ENCODE results near the gene FOXE1. TPM values are rescaled to one million over a fixed set of nuclear protein-coding genes. Genes with fewer than 3 reads are reported as not detected.

FOXE1 gene
- total RNA-seq: 0.05 and 0.07 TPM in 2 replicates

DNA sequence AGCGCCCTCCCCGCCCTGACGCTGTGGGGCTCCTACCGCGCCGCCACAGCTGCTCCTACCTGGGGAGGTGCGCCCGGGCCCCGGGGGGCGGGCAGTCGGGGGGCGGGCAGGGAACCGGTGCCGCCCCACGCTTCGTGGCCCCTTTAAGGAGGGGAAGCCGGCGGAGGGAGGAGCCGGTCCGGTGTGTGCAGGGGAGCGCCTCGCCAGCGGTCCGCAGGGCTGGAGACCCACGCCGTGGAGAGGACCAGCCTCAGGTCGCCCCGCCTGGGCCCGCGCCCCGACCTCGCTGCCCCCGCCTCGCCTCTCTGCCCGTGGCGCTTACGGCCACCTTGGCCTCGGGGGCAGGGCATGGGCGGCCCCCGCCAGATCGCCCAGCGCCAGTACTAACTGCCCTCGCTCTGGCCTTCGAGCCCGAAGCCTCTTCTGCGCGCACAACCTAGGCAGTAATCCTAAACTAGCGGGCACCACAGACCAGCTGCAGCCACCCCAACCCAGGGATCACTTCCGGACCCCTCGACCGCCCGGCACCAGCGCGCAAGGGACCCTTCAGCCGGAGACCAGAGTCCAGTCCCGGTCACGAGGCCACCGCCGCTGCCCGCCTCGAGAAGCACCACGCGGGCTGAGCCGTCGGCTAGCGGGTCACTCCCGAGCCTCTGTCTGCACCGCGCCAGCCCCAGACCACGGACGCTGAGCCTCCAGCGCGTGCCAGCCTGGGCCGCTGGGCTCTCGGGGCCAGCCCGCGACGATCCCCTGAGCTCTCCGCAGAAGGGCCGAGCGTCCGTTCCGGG is at the start of gene FOXE1:
Gene FOXE1 (plus strand): TSS at position 171 of the 788 bp plus-strand sequence. CDS start 689 bp downstream, outside the sequence.
- intact Hi-C loops (cut with micrococcal nuclease): loop anchor here (5.0 kb wide), 1 partner anchor 141 kb away; no protein-coding TSS in a partner anchor

DNA sequence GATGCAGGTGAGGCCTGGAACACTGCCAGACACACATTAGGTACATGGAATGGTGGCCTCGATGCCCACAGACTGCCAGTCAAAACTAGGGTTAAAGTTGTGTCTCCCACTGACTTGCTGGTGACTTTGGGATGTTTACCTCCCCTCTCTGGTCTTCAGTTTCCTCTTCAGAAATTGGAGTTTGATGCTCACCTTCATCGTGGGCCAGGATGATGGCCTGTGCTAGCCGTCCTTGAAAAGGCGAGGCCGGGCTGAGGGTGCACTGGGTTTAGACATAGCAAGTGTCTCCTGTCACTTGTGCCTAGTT is 49.0 kb upstream of the FOXE1 start:
- intact Hi-C loops (cut with micrococcal nuclease): loop anchor here (5.0 kb wide), 3 partner anchors 92 to 172 kb away; partner anchors contain the start of genes NCBP1, TSTD2 and XPA

GRCh38 chr9:97806721-97807120 is 46.3 kb upstream of the FOXE1 start:
- intact Hi-C loops (cut with micrococcal nuclease): no loop called here

- intact Hi-C loops (cut with micrococcal nuclease): no loop called here
These were observed 45.3 kb upstream of the FOXE1 start for GRCh38 chr9:97807681-97808080.

DNA sequence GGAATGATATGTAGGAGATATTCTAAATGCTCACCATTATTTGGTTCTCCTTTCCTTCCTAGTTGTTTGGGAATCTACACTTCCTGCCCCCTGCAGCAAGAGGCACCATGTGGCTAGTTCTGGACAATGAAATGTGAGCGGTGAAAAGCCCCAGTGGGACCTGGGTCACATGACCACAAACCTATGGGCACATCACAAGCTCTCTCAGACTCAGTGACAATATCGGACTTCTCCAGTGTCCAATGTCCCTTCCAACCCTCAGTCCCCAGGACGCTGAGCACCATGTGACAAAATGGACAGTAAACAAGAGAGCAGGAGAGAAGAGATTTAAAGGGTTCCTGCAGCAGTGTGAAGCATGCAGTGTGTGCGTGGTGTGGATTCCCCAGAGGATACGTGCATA is 44.6 kb upstream of the FOXE1 start:
- intact Hi-C loops (cut with micrococcal nuclease): no loop called here

- intact Hi-C loops (cut with micrococcal nuclease): no loop called here
These were observed 44.1 kb upstream of the FOXE1 start for GRCh38 chr9:97808972-97809371.

DNA sequence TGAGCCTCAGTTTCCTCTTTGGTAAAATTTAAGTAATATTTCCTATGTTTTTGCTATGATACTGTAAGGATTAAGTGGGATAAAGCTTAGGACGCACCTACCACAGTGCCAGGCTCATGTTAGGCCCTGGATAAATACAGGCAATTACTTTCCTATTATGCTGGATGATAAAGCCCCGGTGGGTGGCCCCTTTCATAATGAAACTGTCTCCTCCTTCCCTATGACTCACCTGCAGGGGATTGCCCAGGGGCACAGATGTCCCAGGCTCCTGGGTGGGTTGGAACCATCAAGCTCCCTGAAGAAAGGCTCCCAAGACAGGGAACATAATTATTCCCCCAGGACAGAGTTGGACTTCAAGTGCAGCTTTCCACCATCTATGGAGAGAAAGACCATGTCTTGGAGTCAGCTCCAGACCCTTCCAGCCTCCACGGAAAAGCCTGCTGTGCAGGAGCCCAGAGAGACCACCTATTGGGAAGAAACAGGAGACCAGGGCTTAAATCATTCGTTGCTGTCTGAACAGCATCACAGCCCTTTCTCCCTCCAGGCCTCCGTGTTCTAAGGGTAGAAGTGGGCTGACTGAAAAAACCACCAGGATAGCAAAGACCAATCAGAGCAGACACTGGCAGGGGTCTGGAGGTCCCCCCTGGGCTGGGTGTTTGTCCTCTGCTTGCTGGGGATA is 43.2 kb upstream of the FOXE1 start:
- intact Hi-C loops (cut with micrococcal nuclease): no loop called here

GRCh38 chr9:97811533-97812246 is 41.3 kb upstream of the FOXE1 start:
- intact Hi-C loops (cut with micrococcal nuclease): no loop called here

GRCh38 chr9:97812247-97812543 is 40.8 kb upstream of the FOXE1 start:
- intact Hi-C loops (cut with micrococcal nuclease): no loop called here

DNA sequence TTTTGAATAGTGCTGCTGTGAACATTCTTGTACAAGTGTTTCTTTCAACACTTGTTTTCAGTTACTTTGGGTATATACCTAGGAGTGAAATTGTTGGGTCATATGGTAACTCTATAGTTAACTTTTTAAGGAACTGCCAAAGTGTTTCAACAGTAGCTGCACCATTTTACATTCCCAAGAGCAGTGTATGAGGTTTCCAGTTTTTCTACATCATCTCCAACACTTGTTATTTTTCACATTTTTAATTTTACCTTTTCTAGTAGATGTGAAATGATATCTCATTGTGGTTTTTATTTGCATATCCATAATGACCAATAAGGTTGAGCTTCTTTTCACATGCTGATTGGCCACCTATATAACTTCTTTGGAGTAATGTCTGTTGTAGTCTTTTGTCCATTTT is 40.0 kb upstream of the FOXE1 start:
- intact Hi-C loops (cut with micrococcal nuclease): no loop called here

DNA sequence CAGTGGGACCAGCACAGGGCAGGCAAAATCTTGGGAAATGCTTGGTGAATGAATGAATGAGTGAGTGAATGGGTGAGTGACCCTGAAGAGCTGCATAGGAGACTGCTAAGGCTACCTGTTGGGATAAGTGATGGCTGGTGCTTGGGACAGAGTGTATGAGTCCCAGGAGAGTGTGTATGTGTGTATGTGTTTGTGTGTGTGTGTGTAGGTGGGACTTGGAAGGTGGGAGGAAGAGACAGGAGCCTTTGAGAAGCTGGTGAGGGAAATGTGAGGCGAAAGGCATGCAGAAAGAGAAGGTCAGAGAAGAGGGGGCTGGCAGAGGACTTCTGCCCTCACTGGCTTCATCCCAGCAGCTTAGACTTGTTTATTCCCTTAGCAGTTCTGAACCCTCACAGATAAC is 33.3 kb upstream of the FOXE1 start:
- intact Hi-C loops (cut with micrococcal nuclease): no loop called here

DNA sequence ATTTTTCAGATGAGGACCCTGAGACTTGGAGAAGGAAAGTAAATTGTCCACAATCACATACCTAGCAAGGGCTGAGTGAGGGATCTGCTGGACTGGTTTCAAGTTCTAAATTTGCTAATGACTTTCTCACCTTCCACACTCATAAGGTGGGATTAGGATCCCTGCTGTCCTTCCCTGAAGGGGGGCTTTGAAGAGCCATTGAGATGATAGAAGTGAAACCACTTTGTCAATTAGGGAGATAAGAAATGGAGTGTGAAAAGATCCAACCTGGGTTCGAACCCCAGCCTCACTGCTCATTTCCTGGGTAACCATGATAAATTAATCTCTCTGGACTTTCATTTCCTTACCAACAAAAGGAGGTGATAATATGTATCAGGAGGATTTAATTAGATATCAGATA is 32.7 kb upstream of the FOXE1 start:
- intact Hi-C loops (cut with micrococcal nuclease): no loop called here

DNA sequence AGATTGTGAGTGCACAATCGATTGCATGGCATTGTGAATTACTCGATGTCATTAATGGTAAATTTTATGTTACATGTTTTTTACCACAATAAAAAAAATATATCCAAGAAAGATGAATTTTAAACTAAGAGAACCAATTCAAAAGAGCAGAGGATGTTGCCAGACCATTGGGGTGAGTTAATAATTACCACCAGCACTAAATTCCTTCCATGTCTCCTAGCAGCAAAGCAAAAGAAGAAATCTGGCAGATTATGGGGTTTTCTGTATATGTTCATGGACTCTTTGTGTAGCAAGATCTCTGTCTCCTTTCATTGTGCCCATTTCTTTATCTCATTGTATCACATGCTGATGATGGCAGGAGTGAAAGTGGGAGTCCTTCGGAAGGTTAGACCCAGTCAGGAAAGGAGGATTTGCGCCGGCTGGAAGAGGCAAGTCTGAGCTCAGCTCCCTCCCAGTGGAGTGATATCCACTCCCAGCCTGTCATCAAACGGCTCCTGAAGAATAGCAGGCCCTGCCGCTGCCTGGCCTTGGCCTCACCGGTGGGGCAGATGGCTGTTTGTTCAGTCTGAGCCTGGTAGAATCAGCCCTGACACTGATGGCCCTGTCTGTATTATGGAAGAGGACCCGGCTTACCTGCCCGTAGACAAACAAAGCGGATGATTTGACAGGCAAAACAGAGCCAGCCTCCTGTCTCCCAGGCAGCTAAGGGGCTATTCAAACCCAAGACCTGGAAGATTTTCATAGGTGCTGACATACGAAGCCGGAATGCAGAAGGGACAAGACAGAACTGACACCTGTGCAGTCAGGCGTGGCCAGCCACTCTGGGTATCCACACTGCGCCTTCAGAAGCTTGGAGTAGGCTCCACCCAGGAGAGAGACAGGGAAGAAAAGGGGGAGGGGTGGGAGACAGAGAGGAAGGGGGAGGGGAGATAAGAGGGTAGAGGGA is 21.9 kb upstream of the FOXE1 start:
- intact Hi-C loops (cut with micrococcal nuclease): no loop called here

- intact Hi-C loops (cut with micrococcal nuclease): no loop called here
These were observed 21.0 kb upstream of the FOXE1 start for GRCh38 chr9:97831843-97832636.

- intact Hi-C loops (cut with micrococcal nuclease): no loop called here
These were observed 12.5 kb upstream of the FOXE1 start for GRCh38 chr9:97840521-97840920.

DNA sequence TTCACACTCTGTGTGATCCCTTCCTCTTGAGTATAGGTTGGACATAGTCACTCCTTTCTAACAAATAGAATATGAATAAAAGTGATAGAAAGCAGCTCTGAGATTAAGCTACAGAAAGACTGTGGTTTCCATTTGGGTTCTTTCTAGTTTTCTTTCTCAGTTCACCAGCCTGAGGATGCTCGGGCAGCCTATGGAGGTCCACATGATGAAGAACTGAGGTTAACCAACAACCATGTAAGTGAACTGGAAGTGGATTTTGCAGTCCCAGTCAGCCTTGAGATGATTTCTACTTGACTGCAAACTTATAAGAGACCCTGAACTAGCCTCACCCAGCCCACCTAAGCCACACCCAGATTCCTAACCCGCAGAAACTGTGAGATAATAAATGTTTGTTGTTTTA is 10.1 kb upstream of the FOXE1 start:
- intact Hi-C loops (cut with micrococcal nuclease): no loop called here

- intact Hi-C loops (cut with micrococcal nuclease): no loop called here
These were observed 7.9 kb upstream of the FOXE1 start for GRCh38 chr9:97845130-97845529.

- intact Hi-C loops (cut with micrococcal nuclease): no loop called here
These were observed 7.3 kb upstream of the FOXE1 start for GRCh38 chr9:97845763-97846162.

DNA sequence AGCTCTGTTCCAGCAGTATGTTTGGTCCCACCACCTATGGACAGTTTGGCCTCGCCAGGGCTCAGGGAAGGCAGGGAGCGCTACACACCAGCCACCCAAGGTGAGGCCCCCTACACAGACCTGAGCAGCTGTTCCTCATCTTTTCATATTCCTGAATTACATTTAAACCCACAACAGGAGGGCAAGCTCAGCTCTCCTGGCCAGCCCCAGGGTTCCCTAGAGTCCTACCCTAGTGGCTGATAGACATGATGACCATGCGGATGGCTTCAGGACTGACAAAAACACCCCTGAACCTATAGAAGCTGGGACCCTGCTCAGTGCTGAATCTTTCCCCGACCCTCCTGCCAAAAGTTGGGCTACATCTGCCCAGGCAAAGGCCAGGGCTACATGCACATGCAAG is 6.7 kb upstream of the FOXE1 start:
- intact Hi-C loops (cut with micrococcal nuclease): no loop called here

DNA sequence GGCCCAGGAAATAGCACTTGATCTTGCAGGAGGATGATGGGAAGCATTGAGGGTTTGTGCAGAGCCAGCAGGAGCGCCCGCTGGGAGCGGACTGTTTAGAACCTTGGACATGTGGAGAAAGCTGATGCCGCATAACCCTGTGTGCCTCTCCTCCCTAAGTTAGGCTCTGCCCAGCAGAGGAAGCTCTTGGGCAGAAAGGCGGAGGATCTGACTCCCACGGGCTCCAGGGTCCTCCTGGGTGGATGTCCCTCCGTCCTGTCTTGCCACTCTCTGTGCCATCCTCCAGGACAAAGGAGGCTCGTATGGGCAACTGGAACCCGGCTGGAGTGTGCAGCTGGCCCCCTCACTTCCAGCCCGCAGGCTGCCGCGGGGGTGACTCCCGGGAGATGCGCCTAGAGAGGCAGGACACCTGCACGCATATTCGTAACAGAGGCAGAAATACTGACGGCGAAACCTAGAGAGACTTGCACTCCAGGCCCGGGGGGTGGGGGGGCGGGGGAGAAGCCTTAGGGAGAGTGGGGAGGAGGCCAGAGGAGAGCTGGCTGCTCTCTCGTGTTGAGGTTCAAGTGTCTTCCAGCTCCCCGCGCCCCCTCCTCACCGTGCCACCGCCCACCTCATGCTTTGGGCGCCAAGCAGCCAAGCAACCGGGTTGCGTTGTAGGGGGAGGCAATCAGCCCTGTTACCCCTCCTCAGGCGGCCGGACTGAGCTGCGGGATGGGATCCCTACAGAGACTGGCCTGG is 5.4 kb upstream of the FOXE1 start:
- intact Hi-C loops (cut with micrococcal nuclease): no loop called here

Measured in T-helper 2 cell treated with Interferon-gamma antibody and Interleukin-4, amounts not matched to agents 100 ng/mL and 5 ng/mL, for 36 hours (primary cell).